Spleen (tissue), 7 donors: Measurements from ENCODE around the gene CHCHD1.

Experiments
- CTCF ChIP-seq, 11 experiments: fragments of 200-600 bp in 7 of 11; fragments of 450-650 bp in 4 of 11; sonication (generic) in 4 of 11; IDR thresholded peaks in 8 of 11; conservative IDR thresholded peaks in 3 of 11; 1 replicate in 7 of 11; 2 replicates in 4 of 11; pipeline versions ENCODE4 v1.4.0 to v1.8.0; 2016 to 2021; ENCODE audit warnings: antibody characterized with exemption in 11 of 11, inconsistent platforms in 4 of 11, mild to moderate bottlenecking in 1 of 11
- POLR2A ChIP-seq, 3 donors: fragments of 450-650 bp; IDR thresholded peaks; one replicate each; pipeline ENCODE4 v1.5.1; 2017; ENCODE audit warnings: antibody characterized with exemption in 3 of 3, mild to moderate bottlenecking in 1 of 3
- POLR2AphosphoS5 ChIP-seq, 3 donors: sonication (generic); formaldehyde crosslinking; IDR thresholded peaks; one replicate each; pipeline ENCODE4 v1.5.1; 2017; ENCODE audit warnings: antibody characterized with exemption in 3 of 3
- donor health status: DM: no; HTN: no; CAD: no; lungs with moderate emphysema.
- donor health status: DM: no; HTN: no; CAD: no.
- donor health status: DM: no; HTN: no; CAD: no.

GRCh38 chr10:73743327-73743904 is 38.4 kb upstream of the CHCHD1 start:
- TF ChIP-seq CTCF (IDR thresholded peaks at IDR 0.05 in 8 of 11, conservative IDR thresholded peaks at IDR 0.05 in 3 of 11): no peak
- no peak for TF ChIP-seq POLR2A (IDR thresholded peaks at IDR 0.05)
- no peak for TF ChIP-seq POLR2AphosphoS5 (IDR thresholded peaks at IDR 0.05)
